MG63 (cell line): ENCODE measurements around the gene PGAP1. TPM values are rescaled to one million over a fixed set of nuclear protein-coding genes. Genes with fewer than 3 reads are reported as not detected.

Source experiments
- DNase-seq: peaks from one replicate; pipeline ENCODE4 v3.0.0-alpha.2; 2020
- H3K27me3 ChIP-seq: fragments of 250-450 bp; sonication (Bioruptor Pico); 2 replicates; pipeline ENCODE4 v1.5.1; 2020; ENCODE audit warnings: mild to moderate bottlenecking, moderate library complexity
- H3K36me3 ChIP-seq: fragments of 250-450 bp; sonication (Bioruptor Pico); 2 replicates; pipeline ENCODE4 v1.5.1; 2020; ENCODE audit warnings: mild to moderate bottlenecking, moderate library complexity
- H3K4me3 ChIP-seq: fragments of 250-450 bp; sonication (Bioruptor Pico); 2 replicates; pipeline ENCODE4 v1.5.1; 2020; ENCODE audit warnings: mild to moderate bottlenecking, moderate library complexity
- H3K9me3 ChIP-seq: fragments of 250-450 bp; sonication (Bioruptor Pico); 2 replicates; pipeline ENCODE4 v1.5.1; 2020; ENCODE audit warnings: mild to moderate bottlenecking, moderate library complexity
- total RNA-seq: library from RNA; depleted of rRNA; stranded (reverse); fragments of >200 nt; shearing (Covaris generic); gene quantifications from 2 replicates; pipeline ENCODE4 v1.2.3, GENCODE V29; 2014; ENCODE audit warnings: low replicate concordance

PGAP1 gene
- total RNA-seq, 1 experiment from 2014 or later, result 0.33 TPM

- no peak overlapping the region for H3K4me3 ChIP-seq
- DNase-seq, result no peak
- no peaks in the 10 kb centered on the region for H3K36me3 ChIP-seq
- no peaks in the 10 kb centered on the region for H3K9me3 ChIP-seq
- H3K27me3 ChIP-seq, result no peaks in the 10 kb centered on the region
These were observed 75.4 kb downstream of the PGAP1 start for GRCh38 chr2:196851088-196851487.

- Histone ChIP-seq H3K4me3 (no peak overlapping the region), H3K36me3 (no peaks in the 10 kb centered on the region), H3K9me3 (no peaks in the 10 kb centered on the region), H3K27me3 (no peaks in the 10 kb centered on the region)
- DNase-seq, result peak; percentile 2
These were observed 76.6 kb downstream of the PGAP1 start for GRCh38 chr2:196849895-196850294.

GRCh38 chr2:196846295-196846694 is 80.2 kb downstream of the PGAP1 start:
- Histone ChIP-seq H3K4me3 (no peak overlapping the region), H3K27me3 (no peaks in the 10 kb centered on the region), H3K9me3 (no peaks in the 10 kb centered on the region), H3K36me3 (no peaks in the 10 kb centered on the region)
- no peak for DNase-seq

- no peaks in the 10 kb centered on the region for H3K36me3 ChIP-seq
- H3K9me3 ChIP-seq, result no peaks in the 10 kb centered on the region
- DNase-seq, result no peak
- no peaks in the 10 kb centered on the region for H3K27me3 ChIP-seq
- H3K4me3 ChIP-seq, result no peak overlapping the region
These were observed 81.1 kb downstream of the PGAP1 start for GRCh38 chr2:196845371-196845770.

- no peaks in the 10 kb centered on the region for H3K36me3 ChIP-seq
- H3K9me3 ChIP-seq, result no peaks in the 10 kb centered on the region
- no peak overlapping the region for H3K4me3 ChIP-seq
- no peaks in the 10 kb centered on the region for H3K27me3 ChIP-seq
- no peak for DNase-seq
These were observed 86.3 kb downstream of the PGAP1 start for GRCh38 chr2:196840171-196840570.

- Histone ChIP-seq H3K27me3 (no peaks in the 10 kb centered on the region), H3K36me3 (no peaks in the 10 kb centered on the region), H3K9me3 (no peaks in the 10 kb centered on the region), H3K4me3 (no peak overlapping the region)
- DNase-seq, result no peak
These were observed 86.9 kb downstream of the PGAP1 start for GRCh38 chr2:196839574-196839973.

- H3K4me3 ChIP-seq, result no peak overlapping the region
- no peak for DNase-seq
- no peaks in the 10 kb centered on the region for H3K36me3 ChIP-seq
- H3K27me3 ChIP-seq, result no peaks in the 10 kb centered on the region
- no peaks in the 10 kb centered on the region for H3K9me3 ChIP-seq
These were observed 90.1 kb downstream of the PGAP1 start for GRCh38 chr2:196836440-196836839.

- Histone ChIP-seq H3K27me3 (no peaks in the 10 kb centered on the region), H3K36me3 (no peaks in the 10 kb centered on the region)
- no peak for DNase-seq
These were observed 95.8 kb downstream of the PGAP1 start for GRCh38 chr2:196830701-196831100.

GRCh38 chr2:196827356-196827755 is 99.2 kb downstream of the PGAP1 start:
- H3K27me3 ChIP-seq, result no peaks in the 10 kb centered on the region
- no peak overlapping the region for H3K4me3 ChIP-seq
- no peak for DNase-seq
- no peaks in the 10 kb centered on the region for H3K36me3 ChIP-seq
- H3K9me3 ChIP-seq, result no peaks in the 10 kb centered on the region

More at GRCh38 chr2:196830701-196831100, 95.8 kb downstream of the PGAP1 start:
- Histone ChIP-seq H3K4me3 (no peak overlapping the region), H3K9me3 (no peaks in the 10 kb centered on the region)

- Histone ChIP-seq H3K36me3 (no peaks in the 10 kb centered on the region), H3K9me3 (no peaks in the 10 kb centered on the region), H3K4me3 (no peak overlapping the region), H3K27me3 (no peaks in the 10 kb centered on the region)
- no peak for DNase-seq
These were observed 102.6 kb downstream of the PGAP1 start for GRCh38 chr2:196823750-196824522.

GRCh38 chr2:196821195-196821594 is 105.3 kb downstream of the PGAP1 start:
- Histone ChIP-seq H3K4me3 (no peak overlapping the region), H3K36me3 (no peaks in the 10 kb centered on the region), H3K27me3 (no peaks in the 10 kb centered on the region), H3K9me3 (0 out of 2 replicates have a peak, but pooled peaks cover 2% of the 10 kb centered on the region)
- no peak for DNase-seq

- Histone ChIP-seq H3K27me3 (no peaks in the 10 kb centered on the region; the same call in 1 of the 2 replicates), H3K9me3 (no peaks in the 10 kb centered on the region), H3K36me3 (no peaks in the 10 kb centered on the region), H3K4me3 (no peak within 1 kb of the TSS)
- no peak for DNase-seq
These were observed 117.2 kb downstream of the PGAP1 start, which contains the start of gene C2orf66 for GRCh38 chr2:196809260-196809659. Gene C2orf66, minus strand, starts transcription at chr2:196809355. Its CDS starts 19 bp downstream, at chr2:196809336.

- DNase-seq, result no peak
- H3K9me3 ChIP-seq, result no peaks in the 10 kb centered on the region
- no peak overlapping the region for H3K4me3 ChIP-seq
- H3K27me3 ChIP-seq, result no peaks in the 10 kb centered on the region; the same call in 1 of the 2 replicates
- no peaks in the 10 kb centered on the region for H3K36me3 ChIP-seq
These were observed 118.3 kb downstream of the PGAP1 start for GRCh38 chr2:196808083-196808665.

GRCh38 chr2:196804381-196804780 is 122.1 kb downstream of the PGAP1 start:
- H3K4me3 ChIP-seq, result no peak overlapping the region
- H3K36me3 ChIP-seq, result no peaks in the 10 kb centered on the region
- no peaks in the 10 kb centered on the region for H3K27me3 ChIP-seq
- H3K9me3 ChIP-seq, result no peaks in the 10 kb centered on the region
- no peak for DNase-seq

- DNase-seq, result no peak
- peaks cover 5% of the 10 kb centered on the region; the same call in 1 of the 2 replicates for H3K36me3 ChIP-seq
- H3K4me3 ChIP-seq, result no peak overlapping the region
These were observed 124.1 kb downstream of the PGAP1 start for GRCh38 chr2:196802401-196802800.

GRCh38 chr2:196801674-196802261 is 124.7 kb downstream of the PGAP1 start:
- no peak overlapping the region for H3K4me3 ChIP-seq
- no peaks in the 10 kb centered on the region for H3K27me3 ChIP-seq
- no peaks in the 10 kb centered on the region for H3K9me3 ChIP-seq
- DNase-seq, result no peak
- H3K36me3 ChIP-seq, result peaks cover 12% of the 10 kb centered on the region

More at GRCh38 chr2:196802401-196802800, 124.1 kb downstream of the PGAP1 start:
- no peaks in the 10 kb centered on the region for H3K27me3 ChIP-seq
- H3K9me3 ChIP-seq, result no peaks in the 10 kb centered on the region

- no peak for DNase-seq
- Histone ChIP-seq H3K9me3 (no peaks in the 10 kb centered on the region), H3K27me3 (no peaks in the 10 kb centered on the region), H3K36me3 (peaks cover 24% of the 10 kb centered on the region), H3K4me3 (peak overlapping the region; percentile 91)
These were observed 127.5 kb downstream of the PGAP1 start for GRCh38 chr2:196798980-196799379.
